DND-41 (cell line): ENCODE measurements around the gene KATNA1.
A peak's percentile ranks its signal among the peaks of the same experiment; 100 is the strongest.
"Not testable (repeated sequence)": the region's sequence is repeated elsewhere in the genome, so short reads cannot be mapped to it uniquely, and the experiment has no call there.

Source experiments
- ATAC-seq: fragments of 200-7000 bp; cut with Tn5 transposase; 3 replicates; pipeline ENCODE4 v1.9.1; 2021; ENCODE audit warnings: low read depth; ENCODE audit not compliant: insufficient read depth
- DNase-seq: peaks from one replicate; pipeline ENCODE4 v3.0.0-alpha.2; 2020
- H2AFZ ChIP-seq: 2 replicates; pipeline ENCODE4 v1.6.0; 2012; ENCODE audit warnings: low read depth, low read length
- H3K27ac ChIP-seq: 2 replicates; pipeline ENCODE4 v1.5.1; 2012; ENCODE audit warnings: low read length, inconsistent platforms
- H3K27me3 ChIP-seq: fragments of 200-600 bp; sonication (generic); 2 replicates; pipeline ENCODE4 v1.6.0; 2012; ENCODE audit warnings: low read length, mild to moderate bottlenecking, inconsistent platforms; ENCODE audit not compliant: insufficient read depth, poor library complexity
- H3K36me3 ChIP-seq: 2 replicates; pipeline ENCODE4 v1.5.1; 2012; ENCODE audit warnings: low read length, inconsistent platforms; ENCODE audit not compliant: insufficient read depth
- H3K4me1 ChIP-seq: 2 replicates; pipeline ENCODE4 v1.5.1; 2012; ENCODE audit warnings: mild to moderate bottlenecking, low read length; ENCODE audit not compliant: insufficient read depth
- H3K4me2 ChIP-seq: 2 replicates; pipeline ENCODE4 v1.6.0; 2012; ENCODE audit warnings: mild to moderate bottlenecking, moderate library complexity, low read length, inconsistent platforms; ENCODE audit not compliant: insufficient read depth
- H3K4me3 ChIP-seq, 2 experiments: fragments of 200-600 bp in 1 of 2; shearing (Covaris generic) in 1 of 2; 2 replicates each; pipeline ENCODE4 v1.5.1; 2012 to 2016; ENCODE audit warnings: inconsistent platforms in 2 of 2, low read length in 2 of 2, mild to moderate bottlenecking in 2 of 2, low read depth in 1 of 2, moderate library complexity in 1 of 2
- H3K79me2 ChIP-seq: 2 replicates; pipeline ENCODE4 v1.6.0; 2012; ENCODE audit warnings: low read length, inconsistent platforms; ENCODE audit not compliant: insufficient read depth
- H3K9ac ChIP-seq: 2 replicates; pipeline ENCODE4 v1.6.0; 2012; ENCODE audit warnings: low read depth, mild to moderate bottlenecking, inconsistent platforms, low read length, moderate library complexity
- H3K9me3 ChIP-seq: 2 replicates; pipeline ENCODE4 v1.5.1; 2012; ENCODE audit warnings: low read length, moderate library complexity, mild to moderate bottlenecking, inconsistent platforms; ENCODE audit not compliant: insufficient read depth, severe bottlenecking
- H4K20me1 ChIP-seq: 2 replicates; pipeline ENCODE4 v1.6.0; 2012; ENCODE audit warnings: low read length; ENCODE audit not compliant: insufficient read depth
- CTCF ChIP-seq: IDR thresholded peaks from 2 replicates; pipeline ENCODE4 v1.5.1; 2012; ENCODE audit warnings: borderline replicate concordance, low read length, moderate library complexity, mild to moderate bottlenecking; ENCODE audit not compliant: poor library complexity, severe bottlenecking; ENCODE audit errors: extremely low read depth
- EZH2 ChIP-seq: IDR thresholded peaks from 3 replicates; pipeline ENCODE4 v1.6.1; 2012; ENCODE audit warnings: borderline replicate concordance, low read depth, mild to moderate bottlenecking, moderate library complexity, low read length, inconsistent platforms; ENCODE audit not compliant: severe bottlenecking

KATNA1 gene

GRCh38 chr6:149681209-149681608 is 32.7 kb upstream of the KATNA1 start:
- Histone ChIP-seq H3K36me3 (peaks cover 69% of the 10 kb centered on the region), H2AFZ (no peak overlapping the region), H3K27me3 (no peaks in the 10 kb centered on the region), H3K9ac (no peak overlapping the region), H4K20me1 (peaks cover 16% of the 10 kb centered on the region; the same call in 1 of the 2 replicates), H3K79me2 (peaks cover 54% of the 10 kb centered on the region), H3K4me2 (no peak overlapping the region), H3K4me3 (no peak overlapping the region), H3K4me1 (no peaks in the 10 kb centered on the region), H3K27ac (no peak overlapping the region), H3K9me3 (no peaks in the 10 kb centered on the region)
- DNase-seq (no peak), ATAC-seq (no peak)
- no peak for TF ChIP-seq EZH2
- TF ChIP-seq CTCF, result no peak

GRCh38 chr6:149680503-149680902 is 32.0 kb upstream of the KATNA1 start:
- Histone ChIP-seq H3K4me2 (no peak overlapping the region), H2AFZ (no peak overlapping the region), H3K4me1 (no peaks in the 10 kb centered on the region), H4K20me1 (peaks cover 13% of the 10 kb centered on the region; the same call in 1 of the 2 replicates), H3K9ac (no peak overlapping the region), H3K27ac (no peak overlapping the region), H3K9me3 (no peaks in the 10 kb centered on the region), H3K27me3 (no peaks in the 10 kb centered on the region), H3K79me2 (peaks cover 47% of the 10 kb centered on the region), H3K36me3 (peaks cover 73% of the 10 kb centered on the region), H3K4me3 (no peak overlapping the region)
- ATAC-seq, result no peak
- no peak for DNase-seq
- no peak for TF ChIP-seq EZH2
- TF ChIP-seq CTCF, result no peak

DNA sequence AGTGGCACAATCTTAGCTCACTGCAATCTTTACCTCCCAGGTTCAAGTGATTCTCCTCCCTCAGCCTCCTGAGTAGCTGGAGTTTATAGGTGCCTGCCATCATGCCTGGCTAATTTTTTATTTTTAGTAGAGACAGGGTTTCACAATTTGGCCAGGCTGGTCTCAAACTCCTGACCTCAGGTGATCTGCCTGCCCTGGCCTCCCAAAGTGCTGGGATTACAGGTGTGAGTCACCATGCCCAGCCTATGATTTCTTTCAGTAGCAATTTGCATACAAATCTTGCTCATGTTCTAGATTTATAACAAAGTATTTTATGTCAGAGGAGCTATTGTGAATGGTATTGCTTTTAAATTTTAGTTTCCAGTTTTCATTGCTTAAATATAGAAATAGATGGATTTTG is 23.8 kb upstream of the KATNA1 start:
- H3K4me2 ChIP-seq, result not testable (repeated sequence)

DNA sequence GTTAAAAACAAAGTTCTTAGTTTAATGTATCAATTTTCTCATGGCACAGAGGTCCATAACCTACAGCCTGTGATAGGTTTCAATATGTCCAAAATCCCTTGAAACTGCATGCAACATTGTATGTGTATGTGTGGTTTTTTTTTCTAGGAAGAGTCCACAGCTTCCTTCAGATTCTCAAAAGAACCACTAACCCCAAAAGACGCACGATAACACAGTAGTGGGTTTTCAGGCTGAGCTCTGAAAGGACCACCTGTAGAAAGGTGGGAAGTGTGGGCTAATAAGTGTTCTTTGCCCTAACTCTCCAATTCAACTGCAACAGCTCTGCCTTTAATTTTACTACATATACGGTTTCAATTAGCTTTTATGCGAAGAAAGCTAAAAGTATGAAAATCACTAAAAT is 11.5 kb upstream of the KATNA1 start:
- DNase-seq, result no peak
- Histone ChIP-seq H4K20me1 (0 out of 2 replicates have a peak, but pooled peaks cover 2% of the 10 kb centered on the region), H2AFZ (no peak overlapping the region), H3K36me3 (peaks cover 61% of the 10 kb centered on the region), H3K27ac (no peak overlapping the region), H3K4me1 (no peaks in the 10 kb centered on the region), H3K9me3 (no peaks in the 10 kb centered on the region), H3K4me3 (no peak overlapping the region), H3K27me3 (no peaks in the 10 kb centered on the region), H3K4me2 (no peak overlapping the region), H3K79me2 (no peaks in the 10 kb centered on the region), H3K9ac (no peak overlapping the region)
- ATAC-seq, result peak; percentile 52
- TF ChIP-seq CTCF, result no peak
- no peak for TF ChIP-seq EZH2

More for the DNA sequence above, 23.8 kb upstream of the KATNA1 start:
- H3K27ac ChIP-seq, H3K9me3 ChIP-seq, ATAC-seq, H3K4me3 ChIP-seq, DNase-seq, H3K4me1 ChIP-seq, H3K9ac ChIP-seq, H3K27me3 ChIP-seq, H2AFZ ChIP-seq, H4K20me1 ChIP-seq, H3K79me2 ChIP-seq: not testable (repeated sequence)
- H3K36me3 ChIP-seq, result peaks cover 83% of the 10 kb centered on the region
